Activated CD4-positive, alpha-beta T cell treated with anti-CD3 and anti-CD28 coated beads, Interleukin-2, amount 50 U/mL, for 1 hour (primary cell): ENCODE results near the gene KLHDC10.
"Not testable (repeated sequence)": the region's sequence is repeated elsewhere in the genome, so short reads cannot be mapped to it uniquely, and the experiment has no call there.

Experiments
- DNase-seq: peaks from one replicate; pipeline ENCODE4 v3.0.0-alpha.2; 2020

KLHDC10 gene

GRCh38 chr7:130142654-130143333 lies 72.5 kb downstream of the KLHDC10 start:
- no peak for DNase-seq

GRCh38 chr7:130143334-130143732 lies 73.0 kb downstream of the KLHDC10 start:
- DNase-seq: no peak

- DNase-seq: no peak
These were observed 73.6 kb downstream of the KLHDC10 start for GRCh38 chr7:130143986-130144311.

- no peak for DNase-seq
These were observed 74.2 kb downstream of the KLHDC10 start for GRCh38 chr7:130144312-130145171.

GRCh38 chr7:130145424-130146100 lies 75.2 kb downstream of the KLHDC10 start:
- no peak for DNase-seq

GRCh38 chr7:130146142-130146541 lies 75.8 kb downstream of the KLHDC10 start:
- not testable (repeated sequence) for DNase-seq

- no peak for DNase-seq
These were observed 76.5 kb downstream of the KLHDC10 start for GRCh38 chr7:130146693-130147405.

GRCh38 chr7:130147710-130148325 lies 77.5 kb downstream of the KLHDC10 start:
- DNase-seq: no peak

GRCh38 chr7:130148561-130148960 lies 78.2 kb downstream of the KLHDC10 start:
- no peak for DNase-seq

GRCh38 chr7:130149281-130150139 lies 79.2 kb downstream of the KLHDC10 start:
- no peak for DNase-seq

- no peak for DNase-seq
These were observed 80.3 kb downstream of the KLHDC10 start for GRCh38 chr7:130150587-130150986.

- peak; percentile 31 for DNase-seq
These were observed 81.5 kb downstream of the KLHDC10 start for GRCh38 chr7:130151591-130152492.

GRCh38 chr7:130152493-130153210 lies 82.3 kb downstream of the KLHDC10 start:
- no peak for DNase-seq

GRCh38 chr7:130153211-130153908 lies 83.0 kb downstream of the KLHDC10 start:
- DNase-seq: no peak

GRCh38 chr7:130154131-130154500 lies 83.8 kb downstream of the KLHDC10 start:
- no peak for DNase-seq

GRCh38 chr7:130154501-130155317 lies 84.4 kb downstream of the KLHDC10 start:
- DNase-seq: no peak

GRCh38 chr7:130156140-130156539 lies 85.8 kb downstream of the KLHDC10 start:
- DNase-seq: no peak

GRCh38 chr7:130157700-130158099 lies 87.4 kb downstream of the KLHDC10 start:
- DNase-seq: no peak
